CD4-positive, alpha-beta T cell treated with Interleukin-15 for 4 hours (primary cell): ENCODE measurements around the gene LPP.

Source experiments
- DNase-seq: peaks from one replicate; pipeline ENCODE4 v3.0.0-alpha.2; 2020; ENCODE audit warnings: low spot score

The LPP gene

DNA sequence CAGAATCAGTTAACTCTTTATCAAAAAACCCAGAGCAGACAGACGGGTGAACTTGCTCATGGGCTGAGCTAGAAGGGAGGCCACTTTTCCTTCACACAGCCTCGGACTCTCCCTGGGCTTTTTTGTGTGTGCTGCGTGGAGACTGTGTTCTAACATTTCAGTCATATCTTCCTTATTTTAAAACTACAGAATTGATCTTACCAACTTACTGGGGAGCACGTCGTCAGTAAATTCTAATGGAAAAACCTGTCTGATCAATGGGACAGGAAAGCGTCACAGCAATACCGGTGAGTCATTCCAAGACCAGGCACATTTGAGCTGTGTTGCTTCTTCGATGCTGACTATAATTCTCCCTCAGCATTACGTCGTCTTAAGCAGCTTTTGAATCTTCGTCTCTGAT, 145.1 kb downstream of the LPP start:
- no peak for DNase-seq

GRCh38 chr3:188299708-188300107, 145.8 kb downstream of the LPP start:
- no peak for DNase-seq

- no peak for DNase-seq
Observed at GRCh38 chr3:188301147-188301546, 147.2 kb downstream of the LPP start.

DNA sequence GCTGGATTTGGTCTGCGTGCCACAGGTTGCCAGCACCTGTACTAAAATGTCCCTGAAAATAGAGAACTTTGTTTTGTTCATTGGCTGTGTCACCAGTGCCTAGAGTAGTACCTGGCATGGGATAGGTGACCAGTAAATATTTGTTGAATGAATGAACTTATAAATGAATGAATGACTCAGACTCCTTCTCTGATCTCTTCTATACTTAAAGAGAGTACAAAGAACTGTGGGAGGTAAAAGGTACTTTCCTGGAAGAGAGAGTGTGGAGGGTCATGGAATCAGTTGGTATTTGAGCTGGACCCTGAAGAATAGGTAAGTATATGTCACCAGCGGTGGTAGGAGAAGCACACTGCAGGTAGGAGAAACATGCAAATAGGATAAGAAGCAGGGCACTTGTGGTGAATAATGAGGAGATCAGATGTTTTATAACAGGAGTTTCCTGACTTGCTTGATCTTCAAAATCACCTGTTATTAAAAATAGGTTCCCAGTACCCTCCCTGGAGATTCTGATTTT, 149.4 kb downstream of the LPP start:
- no peak for DNase-seq

DNA sequence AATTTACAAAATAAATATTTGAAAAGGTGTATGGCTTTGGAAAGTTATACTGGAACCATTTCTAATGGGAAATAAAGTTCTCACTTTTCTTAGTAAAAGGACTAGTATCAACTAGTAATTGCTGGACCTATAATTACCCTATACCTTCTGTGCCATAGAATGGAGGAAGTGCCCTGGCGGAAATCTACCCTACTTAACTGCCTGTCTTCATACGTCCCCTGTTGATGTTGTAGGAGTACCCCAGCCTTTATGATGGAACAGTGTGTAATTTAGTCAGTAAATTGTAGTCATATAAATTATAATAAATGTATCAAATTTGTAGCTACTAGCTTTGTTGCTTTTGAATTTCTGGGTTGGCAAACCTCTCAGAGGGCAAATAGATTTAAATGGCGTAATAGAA, 149.9 kb downstream of the LPP start:
- no peak for DNase-seq

- no peak for DNase-seq
Observed at GRCh38 chr3:188304501-188304900, 150.5 kb downstream of the LPP start.

GRCh38 chr3:188305220-188305619, 151.3 kb downstream of the LPP start:
- DNase-seq: no peak

- DNase-seq: no peak
Observed at GRCh38 chr3:188306435-188307005, 152.6 kb downstream of the LPP start.

- DNase-seq: peak; percentile 10
Observed at GRCh38 chr3:188309437-188310269, 155.7 kb downstream of the LPP start.

DNA sequence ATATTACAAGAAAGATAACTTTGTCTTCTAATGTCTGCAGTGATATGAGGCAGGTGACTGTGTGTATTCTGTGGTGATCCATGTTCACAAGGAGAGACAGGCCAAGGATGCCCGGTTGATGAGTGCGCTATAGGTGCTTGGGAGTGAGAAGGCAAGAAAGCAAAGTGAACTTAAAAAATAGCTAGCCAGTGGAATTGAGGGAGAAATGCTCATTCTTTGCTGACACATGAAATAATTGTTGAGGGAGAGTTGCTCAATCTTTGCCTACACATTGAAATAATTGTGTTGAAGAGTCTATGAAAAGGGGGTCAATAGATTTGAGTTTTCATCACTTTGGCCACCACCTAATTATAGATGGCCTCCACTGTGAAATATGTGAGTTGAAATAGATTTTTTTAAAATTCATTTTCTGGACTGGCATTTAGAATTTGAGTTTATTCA, 156.3 kb downstream of the LPP start:
- no peak for DNase-seq

- no peak for DNase-seq
Observed at GRCh38 chr3:188315553-188315952, 161.6 kb downstream of the LPP start.

DNA sequence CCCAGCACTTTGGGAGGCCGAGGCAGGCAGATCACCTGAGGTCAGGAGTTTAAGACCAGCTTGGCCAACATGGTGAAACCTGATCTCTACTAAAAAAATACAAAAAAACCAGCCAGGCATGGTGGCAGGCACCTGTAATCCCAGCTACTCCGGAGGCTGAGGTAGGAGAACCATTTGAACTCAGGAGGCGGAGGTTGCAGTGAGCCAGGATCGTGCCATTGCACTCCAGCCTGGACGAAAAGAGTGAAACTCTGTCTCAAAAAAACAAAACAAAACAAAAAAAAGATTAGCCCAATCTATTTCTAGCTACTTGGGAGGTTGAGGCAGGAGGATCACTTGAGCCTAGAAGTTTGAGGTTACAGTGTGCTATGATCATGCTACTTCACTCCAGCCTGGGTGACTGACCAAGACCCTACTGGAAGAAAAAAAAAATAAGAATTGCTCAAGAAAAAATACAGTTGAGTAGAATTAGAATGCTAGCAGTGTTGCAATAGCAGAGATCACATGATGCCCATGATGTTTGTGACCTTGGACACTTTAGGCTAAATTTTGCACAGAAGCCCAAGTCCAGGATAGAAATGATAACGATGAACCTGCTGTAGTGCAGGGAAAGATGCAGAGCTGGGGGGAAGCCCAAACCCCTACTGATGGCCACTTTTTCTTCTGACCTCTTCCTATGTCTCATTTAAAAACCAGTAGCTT, 162.2 kb downstream of the LPP start:
- no peak for DNase-seq

GRCh38 chr3:188316723-188317070, 162.7 kb downstream of the LPP start:
- DNase-seq: no peak

DNA sequence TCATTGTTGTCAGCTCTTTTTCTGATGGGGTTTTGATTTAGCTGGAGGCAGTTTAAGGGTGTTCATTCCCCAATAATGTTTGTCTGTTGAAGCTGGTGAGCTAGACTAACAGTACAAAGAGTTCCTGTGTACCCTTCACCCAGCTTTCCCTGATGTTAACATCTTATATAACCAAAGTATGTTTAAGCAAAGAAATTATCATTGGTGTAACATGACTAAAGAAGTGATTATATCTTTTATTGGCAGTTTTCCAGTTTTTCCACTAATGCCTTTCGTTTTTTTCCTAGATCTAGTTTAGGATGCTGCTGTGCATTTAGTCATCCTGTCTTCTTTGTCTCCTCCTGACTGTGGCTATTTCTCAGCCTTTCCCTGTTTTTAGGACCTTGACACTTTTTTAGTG, 165.6 kb downstream of the LPP start:
- DNase-seq: no peak

GRCh38 chr3:188320757-188321156, 166.8 kb downstream of the LPP start:
- no peak for DNase-seq

- no peak for DNase-seq
Observed at GRCh38 chr3:188321258-188321657, 167.3 kb downstream of the LPP start.

GRCh38 chr3:188322135-188322887, 168.4 kb downstream of the LPP start:
- no peak for DNase-seq

DNA sequence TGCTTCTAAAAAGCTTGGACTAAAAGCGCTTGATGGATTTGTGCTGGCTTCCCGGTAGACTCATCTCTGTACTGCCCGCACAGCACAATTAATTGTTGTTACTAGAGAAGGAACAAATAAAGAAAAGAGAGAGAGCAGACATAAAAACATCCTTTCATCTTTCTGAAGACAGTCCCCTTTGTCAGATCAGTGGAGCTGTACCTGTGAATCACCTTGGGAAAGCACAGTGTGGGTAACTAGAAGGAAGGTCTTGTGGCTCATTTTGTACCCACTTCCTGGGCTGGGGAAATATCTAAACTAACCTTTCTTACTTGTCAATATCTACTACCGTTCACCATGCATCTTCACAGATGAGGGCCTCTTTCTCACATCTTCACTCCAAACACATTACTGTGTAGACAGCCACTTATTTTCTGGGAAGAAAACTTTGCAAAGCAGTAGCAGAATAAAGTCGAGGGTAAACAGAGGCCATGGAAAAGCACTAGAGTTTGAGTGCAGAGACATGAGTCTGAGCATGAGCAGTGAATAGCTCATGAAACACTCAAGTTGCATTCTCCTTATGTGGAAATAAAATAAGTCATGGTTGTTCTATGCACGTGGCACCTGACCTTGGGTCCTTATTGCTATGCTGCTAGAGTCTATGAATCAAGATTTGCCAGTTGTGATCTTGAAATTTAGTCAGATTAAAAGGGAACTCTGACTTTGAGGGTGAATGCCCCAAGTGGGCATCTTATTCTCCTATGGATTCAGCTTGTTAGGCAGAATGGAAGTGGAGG, 169.3 kb downstream of the LPP start:
- DNase-seq: peak; percentile 76

- DNase-seq: no peak
Observed at GRCh38 chr3:188326111-188326510, 172.2 kb downstream of the LPP start.

DNA sequence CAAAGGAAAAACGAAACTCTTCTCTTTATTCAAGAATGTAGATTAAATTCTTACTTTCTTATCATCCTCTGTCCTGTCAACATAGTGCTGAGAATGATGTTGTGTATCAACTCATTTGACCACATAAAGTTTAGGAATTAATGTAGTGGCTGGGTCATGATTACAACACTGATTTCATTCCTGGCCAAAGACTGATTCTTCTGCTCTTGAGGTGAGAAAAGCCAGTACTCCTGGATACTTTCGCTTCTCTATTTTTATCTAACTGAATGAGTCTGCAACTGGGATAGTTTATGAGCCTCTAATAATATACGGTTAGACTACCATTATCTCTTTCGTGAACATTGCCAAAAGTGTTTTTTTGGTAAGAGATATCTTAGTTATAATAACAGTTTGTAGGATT, 173.0 kb downstream of the LPP start:
- DNase-seq: no peak

DNA sequence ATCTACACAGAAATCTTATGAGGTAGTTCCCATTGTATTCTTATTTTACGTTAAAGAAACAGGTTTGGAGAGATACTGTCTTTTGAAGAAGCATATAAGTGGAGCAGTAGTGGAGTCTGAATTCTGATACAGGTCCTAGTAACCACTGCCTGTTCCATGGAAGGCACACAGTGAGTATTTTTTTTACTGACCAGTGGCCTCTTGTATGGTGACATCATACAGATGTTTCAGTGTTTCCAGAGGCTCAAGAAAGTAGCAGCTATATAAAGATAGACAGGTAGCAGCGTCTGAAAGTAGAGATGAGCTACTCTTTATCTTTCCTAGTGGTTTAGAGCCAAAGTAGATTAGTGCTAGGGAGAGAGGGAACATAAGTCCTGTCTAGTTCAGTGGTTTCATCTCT, 173.5 kb downstream of the LPP start:
- DNase-seq: no peak

DNA sequence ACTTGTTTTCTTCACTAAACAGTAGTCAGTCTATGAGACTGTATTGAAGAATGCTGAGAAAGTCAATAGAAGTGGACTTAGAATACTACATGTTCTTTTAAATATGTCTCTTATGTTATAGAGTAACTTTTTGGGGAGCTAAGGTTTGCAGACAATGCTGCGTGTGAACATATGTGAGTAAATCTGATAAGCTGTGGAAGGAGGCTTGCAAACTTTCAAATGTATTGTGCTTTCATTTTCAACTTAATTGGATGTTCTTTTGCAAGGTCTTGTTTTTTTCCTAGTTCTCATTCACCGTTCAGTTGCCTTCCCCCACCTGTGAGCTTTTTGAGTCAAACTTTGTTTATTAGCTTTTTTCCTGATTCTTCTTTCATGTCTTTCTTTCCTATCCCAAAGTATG, 176.2 kb downstream of the LPP start:
- DNase-seq: no peak
